ENCODE data around the gene BTBD6. TPM values are rescaled to one million over a fixed set of nuclear protein-coding genes. Genes with fewer than 3 reads are reported as not detected.

The BTBD6 gene
- total RNA-seq, 3 donors from 2014 or later: 45.7 to 55.8 (median 46.7) TPM

GRCh38 chr14:105201156-105201924 is 47.0 kb upstream of the BTBD6 start:
- Histone ChIP-seq H3K4me1 (ENCODE audit: low read depth) (peaks cover 21% of the 10 kb centered on the region), H3K9me3 (no peaks in the 10 kb centered on the region), H3K36me3 (ENCODE audit: low read depth) (no peaks in the 10 kb centered on the region), H3K4me3 (no peak overlapping the region)
- no peak for DNase-seq
- no peak for TF ChIP-seq CTCF (IDR thresholded peaks at IDR 0.05)
- ATAC-seq: no peak
- intact Hi-C loops (cut with DNase I, micrococcal nuclease): loop anchor here (5.0 kb wide), 2 partner anchors 81 to 151 kb away; no protein-coding TSS in a partner anchor

GRCh38 chr14:105201925-105202513 is 46.3 kb upstream of the BTBD6 start:
- Histone ChIP-seq H3K4me1 (ENCODE audit: low read depth) (peaks cover 16% of the 10 kb centered on the region), H3K36me3 (ENCODE audit: low read depth) (no peaks in the 10 kb centered on the region), H3K4me3 (no peak overlapping the region), H3K9me3 (no peaks in the 10 kb centered on the region)
- intact Hi-C loops (cut with DNase I, micrococcal nuclease): loop anchor here (5.0 kb wide), 2 partner anchors 80 to 150 kb away; no protein-coding TSS in a partner anchor
- no peak for DNase-seq
- no peak for ATAC-seq
- no peak for TF ChIP-seq CTCF (IDR thresholded peaks at IDR 0.05)

GRCh38 chr14:105203057-105203531 is 45.2 kb upstream of the BTBD6 start:
- Histone ChIP-seq H3K4me1 (ENCODE audit: low read depth) (peaks cover 18% of the 10 kb centered on the region), H3K9me3 (no peaks in the 10 kb centered on the region), H3K4me3 (no peak overlapping the region), H3K36me3 (ENCODE audit: low read depth) (no peaks in the 10 kb centered on the region)
- intact Hi-C loops (cut with DNase I, micrococcal nuclease): loop anchor here (5.0 kb wide), 2 partner anchors 79 to 149 kb away; no protein-coding TSS in a partner anchor
- peak; percentile 90 for TF ChIP-seq CTCF (IDR thresholded peaks at IDR 0.05)
- DNase-seq: peak in 2 of 3 donors; percentile 84 to 88
- ATAC-seq: peak; percentile 69

- ATAC-seq (no peak), DNase-seq (peak in 1 of 3 donors; percentile 23)
- no peak for TF ChIP-seq CTCF (IDR thresholded peaks at IDR 0.05)
- intact Hi-C loops (cut with DNase I, micrococcal nuclease): loop anchor here (5.0 kb wide), 2 partner anchors 79 to 149 kb away; no protein-coding TSS in a partner anchor
- Histone ChIP-seq H3K36me3 (ENCODE audit: low read depth) (no peaks in the 10 kb centered on the region), H3K4me1 (ENCODE audit: low read depth) (peaks cover 18% of the 10 kb centered on the region), H3K9me3 (no peaks in the 10 kb centered on the region), H3K4me3 (no peak overlapping the region)
These were observed 44.6 kb upstream of the BTBD6 start for GRCh38 chr14:105203701-105204100.

GRCh38 chr14:105204206-105204930 is 44.0 kb upstream of the BTBD6 start:
- no peaks in the 10 kb centered on the region for H3K36me3 ChIP-seq (ENCODE audit: low read depth)
- H3K4me1 ChIP-seq (ENCODE audit: low read depth): peaks cover 18% of the 10 kb centered on the region
- peak in 2 of 3 donors; percentile 63 to 65 for DNase-seq
- no peaks in the 10 kb centered on the region for H3K9me3 ChIP-seq
- peak; percentile 68 for ATAC-seq
- TF ChIP-seq CTCF (IDR thresholded peaks at IDR 0.05): no peak
- H3K4me3 ChIP-seq: no peak overlapping the region
- intact Hi-C loops (cut with DNase I, micrococcal nuclease): loop anchor here (5.0 kb wide), 2 partner anchors 78 to 148 kb away; no protein-coding TSS in a partner anchor
